DMS114 treated with DMSO at 0.1 percent for 48 hours (cell line): ENCODE data around the gene NFIC.

ENCODE experiments used
- DNase-seq: peaks from one replicate; lab custom pipeline; 2025; ENCODE audit not compliant: unreplicated experiment; lab: John Stamatoyannopoulos, UW

The NFIC gene

GRCh38 chr19:3358689-3359014, 7.7 kb upstream of the NFIC start:
- no peak for DNase-seq

GRCh38 chr19:3359015-3359918, 7.1 kb upstream of the NFIC start:
- DNase-seq = no peak

- DNase-seq = no peak
Measured at GRCh38 chr19:3359919-3360420, 6.4 kb upstream of the NFIC start.

GRCh38 chr19:3360421-3361383, 5.7 kb upstream of the NFIC start:
- DNase-seq = no peak

- DNase-seq = no peak
Measured at GRCh38 chr19:3361384-3362216, 4.8 kb upstream of the NFIC start.

- DNase-seq = no peak
Measured at GRCh38 chr19:3362217-3362906, 4.0 kb upstream of the NFIC start.

GRCh38 chr19:3363841-3364500, 2.4 kb upstream of the NFIC start:
- no peak for DNase-seq

- no peak for DNase-seq
Measured at GRCh38 chr19:3364501-3364858, 1.9 kb upstream of the NFIC start.

- DNase-seq = no peak
Measured at GRCh38 chr19:3365093-3365835, 1.1 kb upstream of the NFIC start.

- no peak for DNase-seq
Measured at GRCh38 chr19:3366753-3367627, 607 bp downstream of the NFIC start.

GRCh38 chr19:3367628-3368440, 1.5 kb downstream of the NFIC start:
- DNase-seq = no peak

GRCh38 chr19:3368441-3368795, 2.0 kb downstream of the NFIC start:
- no peak for DNase-seq

GRCh38 chr19:3368848-3369336, 2.5 kb downstream of the NFIC start:
- DNase-seq = no peak

GRCh38 chr19:3369337-3370213, 3.2 kb downstream of the NFIC start:
- DNase-seq = no peak

GRCh38 chr19:3370214-3370720, 3.9 kb downstream of the NFIC start:
- no peak for DNase-seq
